Muscle of leg (tissue), 11 donors: Measurements from ENCODE around the gene ABHD15. TPM values are rescaled to one million over a fixed set of nuclear protein-coding genes. Genes with fewer than 3 reads are reported as not detected.
A peak's percentile ranks its signal among the peaks of the same experiment; 100 is the strongest.

Source experiments
- DNase-seq: peaks from one replicate; pipeline ENCODE4 v3.0.0; 2013
- H3K27ac ChIP-seq: one replicate; pipeline ENCODE4 v1.5.1; 2013; ENCODE audit warnings: mild to moderate bottlenecking, low read length, control low read depth
- H3K27me3 ChIP-seq: one replicate; pipeline ENCODE4 v1.6.1; 2013; ENCODE audit warnings: low read length; ENCODE audit not compliant: control insufficient read depth, insufficient read depth
- H3K36me3 ChIP-seq: one replicate; pipeline ENCODE4 v1.6.1; 2013; ENCODE audit warnings: low read length; ENCODE audit not compliant: control insufficient read depth, insufficient read depth
- H3K4me1 ChIP-seq: one replicate; pipeline ENCODE4 v1.6.1; 2013; ENCODE audit warnings: low read length; ENCODE audit not compliant: control insufficient read depth, insufficient read depth
- H3K4me3 ChIP-seq: one replicate; pipeline ENCODE4 v1.5.1; 2013; ENCODE audit warnings: low read length, control low read depth
- H3K9me3 ChIP-seq: replicated peaks from 2 replicates; pipeline ENCODE4 v1.6.1; 2013; ENCODE audit warnings: low read depth, low read length; ENCODE audit not compliant: control insufficient read depth
- WGBS: methylation state at CpG from one replicate; pipeline ENCODE4 v1.1.5; 2013; ENCODE audit warnings: missing lambda C conversion rate; ENCODE audit not compliant: insufficient coverage; 5-methylcytosine and 5-hydroxymethylcytosine counted together
- polyA plus RNA-seq, 8 donors: library from polyadenylated mRNA; unstranded; fragments of 120-200 nt; gene quantifications; one replicate each; pipeline versions ENCODE4 v1.2.1 to v1.2.3, GENCODE V29; 2013; ENCODE audit warnings: inconsistent platforms in 1 of 8, low replicate concordance in 1 of 8; ENCODE audit not compliant: insufficient read length in 8 of 8, insufficient read depth in 1 of 8
- total RNA-seq: library from RNA; stranded (reverse); fragments of 120-200 nt; gene quantifications from one replicate; pipeline ENCODE4 v1.2.4, GENCODE V29; 2013

The ABHD15 gene
- total and polyA plus RNA-seq, 9 donors: 3.1 to 4.7 (median 3.4) TPM

DNA sequence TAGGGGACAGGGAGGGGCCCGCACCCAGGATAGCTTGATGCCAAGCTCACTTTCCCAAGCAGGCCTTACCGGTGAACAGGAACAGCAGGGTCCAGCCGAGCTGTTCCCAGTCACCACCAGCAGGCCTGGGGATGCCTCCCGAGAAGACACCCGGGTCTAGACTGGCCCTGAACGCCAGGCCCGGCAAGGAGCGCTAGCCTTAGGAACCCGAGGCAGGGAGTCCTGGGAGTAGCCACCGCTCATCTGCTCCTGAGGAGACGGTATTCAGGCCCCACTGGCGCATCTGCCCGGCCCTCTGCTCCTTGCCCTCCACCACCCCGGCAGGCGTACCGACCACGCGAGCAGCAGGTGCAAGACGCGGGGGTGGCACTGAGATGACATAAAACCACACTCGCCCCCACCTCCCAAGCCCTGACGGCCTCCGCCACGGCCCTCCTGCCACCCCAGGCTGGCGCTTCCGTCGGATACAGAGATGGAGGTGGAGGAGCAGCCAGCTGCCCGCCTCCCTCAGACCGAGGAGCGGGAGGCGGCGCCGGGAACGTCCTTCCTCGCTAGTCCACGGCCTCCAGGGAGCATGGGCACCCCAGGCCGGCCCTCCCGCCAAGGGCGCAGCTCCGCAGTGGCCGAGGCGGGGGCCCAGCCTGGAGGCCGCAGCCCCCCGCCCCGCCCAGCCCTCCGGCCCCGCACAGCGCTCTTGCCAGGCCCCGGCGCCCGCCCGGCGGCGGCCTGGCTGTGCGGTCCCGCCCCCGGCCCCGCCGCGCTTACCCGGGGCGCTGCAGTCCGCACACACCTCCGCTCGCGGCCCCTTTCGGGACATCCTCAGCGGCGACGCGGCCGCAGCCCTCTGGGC lies 21.9 kb upstream of the ABHD15 start:
- peaks cover 78% of the 10 kb centered on the region for H3K4me1 ChIP-seq
- DNase-seq: peak; percentile 45
- H3K27me3 ChIP-seq: peaks cover 2% of the 10 kb centered on the region
- peak overlapping the region; percentile 67 for H3K4me3 ChIP-seq
- WGBS: under 1% methylated on average over 61 of the region's 72 CpGs
- no peaks in the 10 kb centered on the region for H3K9me3 ChIP-seq
- H3K27ac ChIP-seq: peak overlapping the region; percentile 82
- peaks cover 12% of the 10 kb centered on the region for H3K36me3 ChIP-seq

DNA sequence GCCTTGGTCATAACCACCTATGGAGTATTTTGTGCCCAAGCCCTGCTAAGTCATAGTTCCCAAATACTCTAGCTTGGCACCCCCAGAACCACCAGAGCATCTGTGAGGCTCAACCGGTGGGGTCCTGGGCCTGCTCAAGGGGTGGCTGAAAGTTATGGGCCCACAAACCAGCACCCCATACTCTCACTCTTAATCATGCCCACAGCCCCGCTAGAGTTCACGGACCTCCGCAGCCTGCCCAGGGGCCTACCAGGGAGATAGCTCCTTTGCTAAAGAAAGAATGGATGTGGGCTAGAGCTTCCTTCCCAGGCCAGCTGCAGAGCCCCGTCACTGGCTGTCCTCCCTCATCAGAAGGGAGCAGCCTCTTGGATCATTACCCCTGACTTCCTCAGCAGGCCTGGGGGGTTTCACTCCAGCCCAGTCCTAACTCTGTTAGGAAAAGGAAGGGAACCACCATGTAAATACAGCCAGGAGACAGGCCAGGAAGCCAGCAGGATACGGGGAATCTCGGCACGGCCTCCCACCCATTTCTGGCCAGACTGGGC lies 21.3 kb upstream of the ABHD15 start:
- Histone ChIP-seq H3K9me3 (no peaks in the 10 kb centered on the region), H3K36me3 (peaks cover 19% of the 10 kb centered on the region), H3K27ac (peak overlapping the region; percentile 82), H3K27me3 (no peaks in the 10 kb centered on the region), H3K4me1 (peaks cover 84% of the 10 kb centered on the region), H3K4me3 (peak overlapping the region; percentile 67)
- 0% methylated on average over 3 of the region's 8 CpGs for WGBS
- no peak for DNase-seq

DNA sequence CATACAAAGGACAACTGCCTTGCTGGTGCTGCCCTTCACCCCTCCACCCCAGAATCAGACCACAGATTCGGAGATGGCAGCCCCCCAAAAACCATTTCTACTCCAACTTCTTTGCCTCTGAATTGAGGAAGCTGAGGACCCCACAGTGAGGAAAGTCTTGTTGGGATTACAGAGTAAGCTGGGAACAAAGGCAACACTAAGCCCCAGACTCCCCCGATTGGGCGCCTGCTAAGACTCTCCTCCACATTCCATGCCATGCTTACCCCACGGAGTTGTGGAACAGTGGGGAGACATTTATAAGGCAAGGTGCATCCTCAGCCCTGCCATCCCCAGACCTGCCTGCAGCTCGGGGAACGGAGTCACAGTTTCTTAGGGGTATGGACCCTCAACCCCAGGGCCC lies 20.8 kb upstream of the ABHD15 start:
- 83% methylated on average over 2 of the region's 6 CpGs for WGBS
- Histone ChIP-seq H3K27me3 (no peaks in the 10 kb centered on the region), H3K9me3 (no peaks in the 10 kb centered on the region), H3K36me3 (peaks cover 24% of the 10 kb centered on the region), H3K4me3 (peak overlapping the region; percentile 67), H3K27ac (peak overlapping the region; percentile 15), H3K4me1 (peaks cover 85% of the 10 kb centered on the region)
- DNase-seq: no peak

DNA sequence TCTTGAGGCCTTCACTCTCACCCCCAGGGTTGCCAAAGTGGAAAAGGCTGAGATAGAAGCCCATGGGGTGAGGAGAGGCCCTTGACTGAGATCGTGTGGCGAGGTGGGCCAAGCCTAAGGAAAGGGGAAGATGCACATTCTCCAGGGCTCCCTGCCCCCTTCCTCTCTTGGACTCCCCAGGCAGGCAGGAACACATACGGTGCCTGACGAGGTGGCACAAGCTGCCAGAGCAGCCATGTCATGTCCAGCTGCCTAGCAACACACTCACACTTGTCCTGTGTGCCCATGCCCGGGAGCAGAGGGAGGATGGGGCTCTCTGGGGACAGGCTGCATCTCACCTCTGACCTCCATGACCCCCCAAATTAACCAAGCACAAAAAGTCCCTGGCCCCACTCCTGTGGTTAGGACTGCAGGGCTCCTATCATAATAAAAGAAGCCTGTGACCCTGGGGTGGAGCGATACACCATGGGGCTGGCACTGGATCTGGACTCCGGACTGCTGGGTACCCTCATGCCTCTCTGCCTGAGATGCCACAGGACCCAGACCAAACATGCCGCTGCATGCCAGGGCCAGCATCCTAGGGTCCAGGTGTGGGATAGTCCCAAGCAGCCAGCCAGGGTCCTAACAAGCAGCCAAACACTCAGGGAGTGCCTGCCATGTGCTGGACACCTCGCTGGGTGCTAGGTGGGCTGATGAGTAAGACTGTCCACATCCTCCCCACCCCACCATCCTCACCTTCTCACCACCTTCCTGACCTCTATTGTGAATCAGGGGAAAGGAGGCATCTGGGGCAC lies 20.0 kb upstream of the ABHD15 start:
- 94% methylated on average over 3 of the region's 9 CpGs for WGBS
- no peak overlapping the region for H3K4me3 ChIP-seq
- H3K4me1 ChIP-seq: peaks cover 85% of the 10 kb centered on the region
- no peaks in the 10 kb centered on the region for H3K27me3 ChIP-seq
- DNase-seq: no peak
- H3K27ac ChIP-seq: no peak overlapping the region
- H3K9me3 ChIP-seq: no peaks in the 10 kb centered on the region
- H3K36me3 ChIP-seq: peaks cover 31% of the 10 kb centered on the region

DNA sequence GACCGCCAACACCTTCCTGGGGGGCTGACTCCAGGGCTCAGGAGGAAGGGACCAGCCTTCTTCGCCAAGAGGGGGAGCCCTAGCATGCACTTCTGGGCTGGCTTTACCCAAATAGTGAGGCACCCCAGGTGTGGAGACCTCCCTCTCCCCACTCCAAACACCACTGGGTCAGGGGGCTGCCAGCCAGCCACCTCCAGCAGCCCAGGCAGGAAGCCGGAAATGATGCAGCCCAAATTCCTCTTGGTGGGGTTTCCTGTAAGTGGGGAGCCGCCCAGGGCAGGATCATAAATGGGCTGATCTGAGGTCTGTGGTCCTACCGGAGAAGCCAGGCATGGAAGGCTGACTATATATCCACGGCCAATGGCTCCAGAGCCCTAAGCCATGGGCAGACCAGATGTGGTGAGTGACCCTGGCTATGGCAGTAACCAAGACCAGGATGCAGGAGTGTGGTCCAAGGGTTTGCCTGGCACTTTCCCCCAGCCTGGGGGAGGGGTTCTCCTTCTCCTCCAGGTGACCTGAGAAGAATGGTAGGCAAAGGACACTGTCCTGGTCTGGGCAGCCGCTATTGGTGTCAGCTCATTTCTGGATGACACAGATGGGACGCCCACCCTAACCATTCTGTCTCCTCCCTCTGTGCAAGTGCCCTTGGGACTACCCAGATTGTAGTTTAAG lies 18.4 kb upstream of the ABHD15 start:
- Histone ChIP-seq H3K27me3 (no peaks in the 10 kb centered on the region), H3K4me3 (peak overlapping the region; percentile 9), H3K4me1 (peaks cover 79% of the 10 kb centered on the region), H3K9me3 (no peaks in the 10 kb centered on the region), H3K36me3 (peaks cover 47% of the 10 kb centered on the region), H3K27ac (peak overlapping the region; percentile 59)
- DNase-seq: no peak
- 55% methylated on average over 3 of the region's 8 CpGs for WGBS

DNA sequence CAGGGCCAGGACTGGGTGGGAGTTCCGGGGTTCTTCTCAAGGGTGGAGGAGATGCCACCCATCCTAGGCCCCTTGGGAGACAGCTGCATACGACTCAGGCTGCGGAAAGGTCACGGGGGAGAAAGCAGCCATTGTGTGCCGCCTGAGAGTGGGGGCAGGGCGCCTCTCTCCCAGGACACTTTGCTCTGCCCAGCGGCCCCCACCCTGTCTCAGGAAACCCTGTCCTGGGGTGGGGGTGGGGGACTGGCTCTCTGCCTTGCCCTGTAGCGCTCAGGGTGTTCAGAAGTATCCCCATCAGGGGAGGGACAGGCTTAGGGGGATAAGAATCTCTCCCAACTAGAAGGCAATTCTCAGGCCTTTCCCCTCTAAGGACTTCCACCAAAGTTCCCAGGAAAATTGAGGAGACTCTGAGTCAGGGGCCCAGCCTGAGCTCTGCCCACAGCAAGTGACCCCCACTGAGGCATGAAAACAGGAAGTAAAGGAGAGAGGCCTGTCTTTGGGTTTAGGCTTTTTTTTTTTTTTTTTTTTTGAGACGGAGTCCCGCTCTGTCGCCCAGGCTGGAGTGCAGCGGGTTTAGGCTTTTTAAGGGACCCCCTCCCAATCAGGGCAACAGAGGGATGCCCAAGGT lies 17.7 kb upstream of the ABHD15 start:
- DNase-seq: no peak
- 17% methylated on average over 1 of the region's 12 CpGs for WGBS
- no peaks in the 10 kb centered on the region for H3K9me3 ChIP-seq
- H3K27ac ChIP-seq: peak overlapping the region; percentile 42
- H3K4me3 ChIP-seq: no peak overlapping the region
- H3K4me1 ChIP-seq: peaks cover 73% of the 10 kb centered on the region
- no peaks in the 10 kb centered on the region for H3K27me3 ChIP-seq
- H3K36me3 ChIP-seq: peaks cover 54% of the 10 kb centered on the region

DNA sequence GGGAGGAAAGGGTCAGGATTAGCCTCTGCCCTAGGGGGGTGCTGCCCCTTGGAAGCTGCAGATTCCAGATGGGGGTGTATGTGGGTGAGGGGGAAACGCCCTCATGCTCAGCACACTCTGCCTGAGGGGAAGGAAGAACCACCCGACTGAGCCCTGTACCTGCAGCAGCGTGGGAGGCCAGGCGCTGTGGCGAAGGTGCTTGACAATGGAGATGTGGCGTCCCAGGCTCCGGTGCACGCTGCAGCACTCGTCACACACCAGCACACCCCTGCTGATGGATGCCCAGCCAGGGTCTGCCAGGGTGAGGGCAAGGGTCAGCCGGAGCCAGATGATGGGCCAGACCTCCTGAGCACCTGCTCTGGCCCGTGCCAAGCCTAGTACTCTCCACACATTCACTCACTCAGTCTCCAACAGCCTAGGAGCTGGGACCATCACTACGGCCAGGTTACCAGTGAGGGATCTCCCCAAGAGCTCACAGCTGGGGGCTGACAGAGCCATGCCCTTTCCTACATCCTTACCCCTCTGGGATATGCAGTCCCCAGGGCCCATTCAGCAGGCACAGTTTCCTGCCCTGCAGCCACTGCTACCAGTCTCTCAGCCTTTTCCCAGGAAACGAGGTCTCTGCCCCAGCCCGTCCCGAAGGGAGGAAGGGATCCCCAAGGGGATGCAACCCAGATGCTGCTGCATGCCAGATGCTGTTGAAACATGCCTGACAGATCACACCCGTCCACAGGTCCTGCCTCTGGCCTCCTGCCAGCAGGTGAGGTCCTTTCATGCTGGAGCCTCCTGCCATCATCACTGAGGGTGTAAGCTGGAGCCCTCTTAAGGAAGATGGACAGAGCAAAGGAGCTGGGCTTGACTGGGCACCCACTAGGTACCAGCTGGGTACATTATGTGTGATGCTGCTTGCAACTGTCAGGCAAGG lies 16.7 kb upstream of the ABHD15 start:
- Histone ChIP-seq H3K4me1 (peaks cover 71% of the 10 kb centered on the region), H3K9me3 (no peaks in the 10 kb centered on the region), H3K27ac (peak overlapping the region; percentile 42), H3K27me3 (no peaks in the 10 kb centered on the region), H3K36me3 (peaks cover 64% of the 10 kb centered on the region), H3K4me3 (no peak overlapping the region)
- DNase-seq: peak; percentile 10
- 86% methylated on average over 15 of the region's 16 CpGs for WGBS

DNA sequence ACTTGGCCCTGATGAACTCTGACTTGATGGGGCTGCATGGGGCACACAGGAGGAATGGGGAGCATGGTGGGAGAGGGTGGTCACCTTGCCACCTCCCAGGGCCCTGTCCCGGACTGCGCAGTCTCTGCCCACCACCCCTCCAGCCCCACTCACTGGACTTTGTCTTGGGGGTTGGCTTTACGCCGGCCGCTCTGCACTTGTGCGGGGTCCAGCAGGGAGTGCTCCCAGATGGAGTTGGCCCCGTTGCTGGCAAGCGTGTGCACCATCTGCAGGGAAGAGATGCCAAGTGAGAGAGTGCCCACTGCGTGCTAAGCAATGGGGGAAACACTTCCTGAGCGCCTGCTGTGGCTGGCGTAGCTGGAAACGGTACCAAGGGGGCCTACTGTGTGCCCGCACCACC lies 15.9 kb upstream of the ABHD15 start:
- WGBS: 79% methylated on average over 7 of the region's 13 CpGs
- H3K27ac ChIP-seq: no peak overlapping the region
- H3K4me3 ChIP-seq: no peak overlapping the region
- DNase-seq: peak; percentile 66
- H3K36me3 ChIP-seq: peaks cover 72% of the 10 kb centered on the region
- no peaks in the 10 kb centered on the region for H3K9me3 ChIP-seq
- H3K27me3 ChIP-seq: no peaks in the 10 kb centered on the region
- H3K4me1 ChIP-seq: peaks cover 70% of the 10 kb centered on the region

DNA sequence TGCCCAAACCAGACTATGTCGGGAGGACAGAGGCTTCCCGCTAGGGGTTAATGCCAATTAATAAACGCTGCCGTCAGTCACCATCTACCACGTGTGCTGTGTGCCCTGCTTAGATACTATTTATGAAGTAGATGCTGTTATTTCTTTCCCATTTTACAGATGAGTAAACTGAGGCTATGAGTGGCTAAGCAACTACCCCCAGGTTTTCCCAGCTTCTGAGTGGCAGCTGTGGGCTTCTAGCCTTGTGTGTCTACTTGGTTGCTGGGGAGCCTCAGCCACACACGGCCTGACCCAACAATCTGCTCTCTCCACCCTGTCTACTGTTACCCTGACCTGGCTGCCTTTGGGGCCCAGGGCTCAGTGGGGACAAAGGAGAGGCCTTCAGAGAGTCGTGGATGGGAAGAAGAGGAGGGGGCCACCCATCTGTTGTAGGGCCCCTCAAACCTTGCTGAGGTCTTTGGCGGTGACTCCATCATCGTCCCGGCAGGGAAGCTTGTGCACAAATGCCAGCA lies 15.5 kb upstream of the ABHD15 start:
- H3K9me3 ChIP-seq: no peaks in the 10 kb centered on the region
- WGBS: 34% methylated on average over 4 of the region's 10 CpGs
- no peaks in the 10 kb centered on the region for H3K27me3 ChIP-seq
- H3K4me3 ChIP-seq: no peak overlapping the region
- no peak for DNase-seq
- peaks cover 70% of the 10 kb centered on the region for H3K4me1 ChIP-seq
- peaks cover 77% of the 10 kb centered on the region for H3K36me3 ChIP-seq
- H3K27ac ChIP-seq: no peak overlapping the region
